ENCODE results near the gene SEPTIN14.
"Not testable (repeated sequence)": the region's sequence is repeated elsewhere in the genome, so short reads cannot be mapped to it uniquely, and the experiment has no call there.

Gene SEPTIN14

DNA sequence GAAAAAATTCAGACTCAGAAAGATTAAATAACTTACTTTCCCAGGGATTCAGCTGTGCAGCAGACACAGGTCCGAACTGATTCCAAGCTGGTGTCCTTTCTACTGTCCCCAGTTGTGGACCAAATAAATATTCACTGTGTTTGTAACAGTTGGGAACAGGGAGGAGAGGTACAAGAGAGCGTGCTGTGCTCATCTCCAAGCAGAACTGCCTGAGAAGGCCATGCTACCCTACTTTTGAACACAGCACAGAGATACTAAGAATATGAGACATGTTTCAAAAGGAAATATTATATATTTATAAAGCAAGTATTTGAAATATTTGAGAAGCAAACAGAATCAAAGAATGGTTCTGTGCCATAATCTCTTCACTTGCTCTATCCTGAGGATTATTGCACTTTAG, at the start of gene SEPTIN14:
TSS of gene SEPTIN14 (minus strand) at position 101 of the 400 bp plus-strand sequence. CDS start 756 bp downstream, outside the sequence.
- DNase-seq = not testable (repeated sequence)

- DNase-seq = no peak
Observed at GRCh38 chr7:55903985-55904759, 41.6 kb upstream of the SEPTIN14 start.

DNA sequence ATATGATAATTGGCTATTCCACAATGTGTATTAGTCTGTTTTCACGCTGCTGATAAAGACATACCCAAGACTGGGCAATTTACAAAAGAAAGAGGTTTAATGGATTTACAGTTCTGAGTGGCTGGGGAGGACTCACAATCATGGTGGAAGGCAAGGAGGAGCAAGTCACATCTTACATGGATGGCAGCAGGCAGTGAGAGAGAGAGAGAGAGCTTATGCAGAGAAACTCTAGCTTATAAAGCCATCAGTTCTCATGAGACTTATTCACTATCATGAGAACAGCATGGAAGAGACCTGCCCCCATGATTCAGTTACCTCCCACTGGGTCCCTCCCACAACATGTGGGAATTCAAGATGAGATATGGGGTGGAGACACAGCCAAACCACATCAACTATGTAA, 38.5 kb upstream of the SEPTIN14 start:
- DNase-seq = not testable (repeated sequence)

GRCh38 chr7:55898287-55898686, 35.7 kb upstream of the SEPTIN14 start:
- no peak for DNase-seq

GRCh38 chr7:55895021-55895420, 32.5 kb upstream of the SEPTIN14 start:
- DNase-seq = no peak

DNA sequence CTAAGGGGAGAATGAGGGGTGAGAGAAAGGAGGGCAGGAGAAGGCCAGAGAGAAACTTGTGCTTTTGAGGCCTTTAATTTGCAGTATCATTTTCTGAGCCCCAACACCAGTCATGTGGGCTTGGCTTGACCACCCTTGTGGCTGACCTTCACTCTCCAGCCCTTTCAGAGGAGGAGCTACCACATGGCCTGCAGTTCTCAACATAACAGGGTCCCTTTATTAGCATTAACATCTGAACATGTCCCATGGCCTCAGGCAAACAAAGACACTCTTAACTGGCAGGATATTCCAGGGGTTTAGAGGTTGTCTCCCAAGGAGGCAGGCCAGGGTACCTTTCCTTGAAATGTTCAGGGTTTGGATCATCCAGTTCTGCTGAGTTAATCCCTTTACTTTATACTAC, 31.4 kb upstream of the SEPTIN14 start:
- DNase-seq = no peak

- not testable (repeated sequence) for DNase-seq
Observed at GRCh38 chr7:55888378-55888777, 25.8 kb upstream of the SEPTIN14 start.

DNA sequence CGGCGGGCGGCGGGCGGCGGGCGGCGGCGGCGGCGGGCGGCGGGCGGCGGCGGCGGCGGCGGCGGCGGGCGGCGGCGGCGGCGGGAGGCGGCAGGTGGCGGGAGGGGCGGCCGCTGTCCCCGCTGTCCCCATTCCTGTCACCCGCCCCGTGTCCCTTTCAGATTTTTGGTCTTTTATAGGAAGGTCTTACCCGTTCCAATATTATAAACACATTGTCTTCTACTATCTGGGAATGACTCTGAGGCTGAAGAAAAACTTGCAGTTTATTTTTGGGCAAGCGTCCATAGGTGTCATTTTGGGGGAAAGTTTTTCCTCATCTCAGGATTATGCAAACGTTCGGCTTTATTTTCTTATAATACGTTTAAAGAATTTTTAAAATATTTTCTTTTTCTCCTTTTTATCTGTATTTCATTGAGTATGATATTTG, 25.3 kb upstream of the SEPTIN14 start:
- DNase-seq = peak; percentile 5

- no peak for DNase-seq
Observed at GRCh38 chr7:55884321-55884720, 21.8 kb upstream of the SEPTIN14 start.

GRCh38 chr7:55878691-55879090, 16.1 kb upstream of the SEPTIN14 start:
- no peak for DNase-seq

DNA sequence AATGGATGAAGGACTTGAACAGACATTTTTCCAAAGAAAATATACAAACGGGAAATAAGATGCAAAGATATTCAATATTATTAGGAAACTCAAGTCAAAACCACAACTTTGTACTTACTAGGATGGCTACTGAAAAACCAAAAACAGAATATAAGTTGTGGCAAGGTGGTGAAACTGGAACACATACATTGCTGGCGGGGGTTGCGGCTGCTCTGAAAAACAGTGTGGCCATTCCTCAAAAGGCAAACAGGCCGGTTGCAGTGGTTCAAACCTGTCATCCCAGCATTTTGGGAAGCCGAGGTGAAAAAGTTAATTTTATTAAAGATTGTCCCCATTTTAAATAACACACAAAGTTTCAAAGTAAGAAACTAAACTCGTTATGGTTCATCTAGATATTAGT, 14.8 kb upstream of the SEPTIN14 start:
- DNase-seq = no peak

GRCh38 chr7:55873765-55874164, 11.2 kb upstream of the SEPTIN14 start:
- DNase-seq = no peak

DNA sequence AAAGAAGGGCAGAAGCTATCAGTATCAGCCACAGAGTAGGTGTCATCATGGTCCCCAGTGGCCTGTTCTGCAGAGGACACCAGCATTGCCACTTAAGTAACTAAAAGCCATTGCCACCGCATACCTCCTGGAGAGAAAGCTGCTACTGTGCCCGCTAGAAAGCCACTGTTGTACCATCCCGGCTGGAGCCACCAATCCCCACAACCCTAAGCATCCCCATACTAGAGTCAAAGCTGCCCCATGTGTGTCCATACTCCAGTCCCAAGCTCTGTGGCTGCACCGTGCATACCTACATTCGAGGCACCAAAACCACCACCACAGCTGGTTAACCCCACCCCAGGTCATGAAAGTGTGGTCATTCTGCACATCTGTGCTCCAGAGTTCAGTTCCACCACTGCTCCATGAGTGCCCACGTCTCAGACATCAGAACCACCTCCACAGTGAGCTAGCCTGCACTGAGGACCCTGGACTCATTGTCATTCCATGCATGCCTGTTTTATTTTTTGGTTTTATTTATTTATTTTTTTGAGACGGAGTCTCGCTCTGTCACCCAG, 9.5 kb upstream of the SEPTIN14 start:
- DNase-seq = no peak

DNA sequence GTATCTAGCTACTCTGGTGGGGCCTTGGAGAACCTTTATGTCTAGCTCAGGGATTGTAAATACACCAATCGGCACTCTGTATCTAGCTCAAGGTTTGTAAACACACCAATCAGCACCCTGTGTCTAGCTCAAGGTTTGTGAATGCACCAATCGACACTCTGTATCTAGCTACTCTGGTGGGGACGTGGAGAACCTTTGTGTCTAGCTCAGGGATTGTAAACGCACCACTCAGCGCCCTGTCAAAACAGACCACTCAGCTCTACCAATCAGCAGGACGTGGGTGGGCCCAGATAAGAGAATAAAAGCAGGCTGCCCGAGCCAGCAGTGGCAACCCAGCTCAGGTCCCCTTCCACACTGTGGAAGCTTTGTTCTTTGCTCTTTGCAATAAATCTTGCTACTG, 6.4 kb upstream of the SEPTIN14 start:
- DNase-seq = not testable (repeated sequence)

GRCh38 chr7:55845164-55845563, 17.4 kb downstream of the SEPTIN14 start:
- DNase-seq = not testable (repeated sequence)

DNA sequence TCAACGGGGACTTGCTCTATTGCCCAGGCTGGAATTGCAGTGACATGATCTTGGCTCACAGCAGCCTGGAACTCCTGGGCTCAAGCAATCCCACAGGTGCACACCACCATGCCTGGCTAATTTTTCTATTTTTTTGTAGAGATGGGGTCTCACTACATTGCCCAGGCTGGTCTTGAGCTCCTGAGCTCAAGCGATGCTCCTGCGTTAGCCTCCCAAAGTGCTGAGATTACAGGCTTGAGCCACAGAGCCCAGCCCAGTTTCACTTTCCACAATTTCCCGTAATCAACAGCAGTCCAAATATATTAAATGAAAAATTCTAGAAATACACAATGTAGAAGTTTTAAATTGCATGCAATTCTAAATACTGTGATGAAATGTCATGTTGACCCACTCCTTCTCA, 24.0 kb downstream of the SEPTIN14 start:
- DNase-seq = no peak

- DNase-seq = no peak
Observed at GRCh38 chr7:55827577-55827976, 35.0 kb downstream of the SEPTIN14 start.

GRCh38 chr7:55818686-55819085, 43.9 kb downstream of the SEPTIN14 start:
- no peak for DNase-seq

DNA sequence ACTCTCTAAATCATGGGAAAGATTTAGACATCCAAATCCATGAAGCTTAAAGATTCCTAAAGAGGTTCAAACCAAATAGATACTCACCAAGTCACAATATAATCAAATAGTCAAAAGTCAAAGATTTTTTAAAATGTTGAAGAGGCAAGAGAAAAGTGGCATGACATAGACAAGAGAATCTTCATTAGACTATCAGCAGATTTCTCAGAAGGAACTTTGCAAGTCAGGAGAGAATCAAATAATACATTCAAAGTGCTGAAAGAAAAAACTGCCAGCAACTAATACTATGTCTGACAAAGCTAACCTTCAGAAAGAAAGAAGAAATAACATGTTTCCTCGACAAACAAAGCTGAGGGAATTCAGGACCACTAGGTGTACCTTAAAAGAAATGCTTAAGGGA, 65.3 kb downstream of the SEPTIN14 start:
- not testable (repeated sequence) for DNase-seq

- no peak for DNase-seq
Observed at GRCh38 chr7:55794527-55794926, 68.0 kb downstream of the SEPTIN14 start.

DNA sequence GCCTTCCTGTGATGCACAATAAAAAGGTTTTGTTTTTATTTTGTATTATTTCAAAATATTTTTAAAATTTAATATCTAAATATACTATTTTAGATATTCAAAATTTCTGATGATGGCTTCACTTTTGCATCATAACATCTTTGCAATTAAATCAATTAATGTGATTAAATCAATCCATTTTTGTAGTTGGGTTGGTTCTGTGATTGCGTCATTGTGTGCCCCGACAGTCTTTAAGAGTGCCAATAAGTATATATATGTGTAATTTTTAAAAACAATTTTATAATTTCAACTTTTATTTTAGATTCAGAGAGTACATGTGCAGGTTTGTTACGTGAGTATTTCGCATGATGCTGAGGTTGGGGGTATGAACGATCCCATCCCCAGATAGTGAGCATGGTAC, 70.5 kb downstream of the SEPTIN14 start:
- no peak for DNase-seq

GRCh38 chr7:55787796-55788195, 74.8 kb downstream of the SEPTIN14 start:
- DNase-seq = no peak

DNA sequence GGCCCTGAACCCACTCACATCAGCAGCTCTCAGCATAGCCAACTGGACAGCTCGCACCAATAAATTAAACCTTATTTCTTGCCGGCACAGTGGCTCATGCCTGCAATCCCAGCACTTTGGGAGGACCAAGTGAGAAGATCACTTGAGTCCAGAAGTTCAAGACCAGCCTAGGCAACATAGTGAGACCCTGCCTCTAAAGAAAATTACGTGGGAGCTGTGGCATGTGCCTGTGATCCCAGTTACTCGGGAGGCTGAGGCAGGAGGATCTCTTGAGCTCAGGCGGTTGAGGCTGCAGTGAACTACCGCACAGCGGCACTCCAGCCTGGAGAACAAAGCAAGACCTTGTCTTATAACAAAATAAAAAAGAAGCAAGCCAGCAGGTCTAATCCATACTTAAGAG, 75.7 kb downstream of the SEPTIN14 start:
- no peak for DNase-seq

DNA sequence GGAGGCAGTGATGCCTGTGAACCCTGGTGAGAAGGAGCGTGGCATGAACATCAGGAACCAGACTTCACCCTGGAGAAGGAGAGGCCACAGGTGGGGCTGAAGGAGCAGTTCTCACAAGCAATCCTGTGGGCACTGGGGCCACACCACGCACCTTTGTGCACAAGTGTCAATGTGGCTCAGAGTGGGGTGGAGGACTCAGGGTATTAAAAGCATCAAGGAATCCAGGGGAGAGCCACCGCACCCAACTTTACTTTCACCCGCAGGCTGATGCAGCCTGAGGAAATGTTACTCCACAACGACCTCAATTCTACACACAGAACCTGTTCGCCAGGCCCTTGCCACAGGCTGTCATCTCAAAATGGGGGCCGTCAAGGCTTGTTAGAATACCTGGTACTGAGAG, 77.1 kb downstream of the SEPTIN14 start:
- DNase-seq = not testable (repeated sequence)

GRCh38 chr7:55784151-55784550, 78.4 kb downstream of the SEPTIN14 start:
- DNase-seq = no peak
